ENCODE results near the gene CPN1.

DNA sequence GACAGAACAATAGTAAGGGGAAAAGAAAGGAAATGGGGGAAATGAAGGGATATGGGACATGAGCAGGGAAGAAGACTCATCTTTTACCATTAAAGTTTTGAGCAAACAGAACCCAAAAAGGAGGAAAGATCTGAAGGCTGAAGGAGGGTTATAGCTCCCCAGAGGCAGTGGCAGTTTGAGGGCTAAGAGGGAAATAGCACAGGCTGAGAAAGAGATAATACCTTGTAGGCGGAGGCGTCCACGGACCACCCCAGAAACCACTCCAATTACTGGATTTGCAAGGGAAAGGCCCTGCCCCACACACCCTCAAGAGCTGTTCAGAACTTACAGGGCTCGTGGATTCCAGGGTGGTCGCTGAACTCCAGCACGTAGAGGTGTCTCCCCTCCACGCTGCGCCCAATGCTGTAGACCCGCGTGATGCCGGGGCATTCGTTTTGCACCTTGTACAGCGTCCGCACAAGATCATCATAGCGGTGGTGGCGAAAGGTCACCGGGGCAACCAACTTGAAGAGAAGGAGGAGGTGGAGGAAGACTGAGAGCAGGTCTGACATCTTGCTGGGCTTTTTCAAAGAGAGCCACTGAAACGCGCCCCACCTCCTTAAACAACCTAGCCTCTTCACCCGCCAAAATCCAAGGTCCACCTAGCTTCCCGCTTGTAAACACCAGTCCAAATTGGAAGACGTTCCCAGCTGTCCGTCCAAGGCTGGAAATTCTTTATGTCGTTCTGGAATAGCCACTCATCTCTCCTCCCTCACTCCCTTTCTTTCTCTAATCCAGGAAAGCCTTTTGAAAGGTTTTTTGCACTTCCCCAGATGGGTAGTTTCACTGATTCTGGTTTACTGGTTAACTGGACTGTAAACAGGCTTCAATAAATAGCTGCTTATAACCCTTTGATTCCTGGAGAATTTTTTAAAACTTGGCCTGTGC is at the start of gene CPN1:
- TF ChIP-seq, protein P1, sequence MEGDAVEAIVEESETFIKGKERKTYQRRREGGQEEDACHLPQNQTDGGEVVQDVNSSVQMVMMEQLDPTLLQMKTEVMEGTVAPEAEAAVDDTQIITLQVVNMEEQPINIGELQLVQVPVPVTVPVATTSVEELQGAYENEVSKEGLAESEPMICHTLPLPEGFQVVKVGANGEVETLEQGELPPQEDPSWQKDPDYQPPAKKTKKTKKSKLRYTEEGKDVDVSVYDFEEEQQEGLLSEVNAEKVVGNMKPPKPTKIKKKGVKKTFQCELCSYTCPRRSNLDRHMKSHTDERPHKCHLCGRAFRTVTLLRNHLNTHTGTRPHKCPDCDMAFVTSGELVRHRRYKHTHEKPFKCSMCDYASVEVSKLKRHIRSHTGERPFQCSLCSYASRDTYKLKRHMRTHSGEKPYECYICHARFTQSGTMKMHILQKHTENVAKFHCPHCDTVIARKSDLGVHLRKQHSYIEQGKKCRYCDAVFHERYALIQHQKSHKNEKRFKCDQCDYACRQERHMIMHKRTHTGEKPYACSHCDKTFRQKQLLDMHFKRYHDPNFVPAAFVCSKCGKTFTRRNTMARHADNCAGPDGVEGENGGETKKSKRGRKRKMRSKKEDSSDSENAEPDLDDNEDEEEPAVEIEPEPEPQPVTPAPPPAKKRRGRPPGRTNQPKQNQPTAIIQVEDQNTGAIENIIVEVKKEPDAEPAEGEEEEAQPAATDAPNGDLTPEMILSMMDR (optimal IDR thresholded peaks at IDR 0.05 in 1 of 3, IDR thresholded peaks at IDR 0.05 in 1 of 3, conservative IDR thresholded peaks at IDR 0.05 in 1 of 3; ENCODE audit: extremely low read depth in 1 of 3, insufficient read depth in 2 of 3, low read length in 3 of 3) = no peak
- no peak for TF ChIP-seq EZH2 (IDR thresholded peaks at IDR 0.05; ENCODE audit: low read length)

All from keratinocyte (primary cell).